HG03135 (cell line): ENCODE measurements around the gene ACSL6.

Experiments
- ATAC-seq: cut with Tn5 transposase; IDR thresholded peaks from one replicate; pipeline ENCODE4 v1.9.1; 2021; ENCODE audit warnings: mild to moderate bottlenecking, moderate library complexity; ENCODE audit not compliant: unreplicated experiment

Gene ACSL6, protein sequence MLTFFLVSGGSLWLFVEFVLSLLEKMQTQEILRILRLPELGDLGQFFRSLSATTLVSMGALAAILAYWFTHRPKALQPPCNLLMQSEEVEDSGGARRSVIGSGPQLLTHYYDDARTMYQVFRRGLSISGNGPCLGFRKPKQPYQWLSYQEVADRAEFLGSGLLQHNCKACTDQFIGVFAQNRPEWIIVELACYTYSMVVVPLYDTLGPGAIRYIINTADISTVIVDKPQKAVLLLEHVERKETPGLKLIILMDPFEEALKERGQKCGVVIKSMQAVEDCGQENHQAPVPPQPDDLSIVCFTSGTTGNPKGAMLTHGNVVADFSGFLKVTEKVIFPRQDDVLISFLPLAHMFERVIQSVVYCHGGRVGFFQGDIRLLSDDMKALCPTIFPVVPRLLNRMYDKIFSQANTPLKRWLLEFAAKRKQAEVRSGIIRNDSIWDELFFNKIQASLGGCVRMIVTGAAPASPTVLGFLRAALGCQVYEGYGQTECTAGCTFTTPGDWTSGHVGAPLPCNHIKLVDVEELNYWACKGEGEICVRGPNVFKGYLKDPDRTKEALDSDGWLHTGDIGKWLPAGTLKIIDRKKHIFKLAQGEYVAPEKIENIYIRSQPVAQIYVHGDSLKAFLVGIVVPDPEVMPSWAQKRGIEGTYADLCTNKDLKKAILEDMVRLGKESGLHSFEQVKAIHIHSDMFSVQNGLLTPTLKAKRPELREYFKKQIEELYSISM

DNA sequence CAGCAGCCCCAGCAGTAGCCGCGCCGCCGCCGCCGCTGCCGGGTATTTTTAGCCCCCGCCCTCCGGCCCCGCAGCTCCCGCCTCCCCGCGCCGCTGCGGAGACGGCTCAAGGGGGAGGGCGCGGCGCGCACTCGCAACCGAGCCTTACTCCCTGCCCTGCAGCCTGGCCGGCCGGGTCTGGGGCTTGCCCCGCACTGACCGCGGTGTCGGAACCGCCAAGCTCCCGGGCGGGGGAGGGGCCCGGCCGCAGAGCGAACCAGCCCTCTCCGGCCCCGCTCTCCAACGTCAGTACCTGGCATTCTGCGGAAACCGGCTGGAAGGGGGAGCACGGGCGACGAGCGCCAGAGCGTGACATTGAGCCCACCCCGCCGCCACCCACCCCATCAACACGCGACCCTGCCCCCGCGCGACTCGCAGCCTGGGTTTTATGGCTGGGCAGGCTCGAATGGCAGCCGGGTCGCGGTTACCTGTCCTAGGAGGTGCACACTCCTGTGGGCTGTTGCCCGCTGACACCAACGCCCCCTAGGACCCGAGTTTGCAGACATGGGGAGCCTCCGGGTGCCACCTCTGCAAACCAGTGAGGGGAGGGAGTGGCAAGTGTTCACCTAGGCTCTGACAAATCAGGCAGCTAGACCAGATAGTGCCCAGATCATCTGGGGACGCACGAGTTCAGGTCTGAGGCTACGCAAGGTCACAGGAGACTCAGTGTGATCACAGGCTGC, at the start of gene ACSL6:
ACSL6 (minus strand) TSS at position 37 of the 722 bp plus-strand sequence. CDS start 105 bp downstream, outside the sequence.
- ATAC-seq: no peak

DNA sequence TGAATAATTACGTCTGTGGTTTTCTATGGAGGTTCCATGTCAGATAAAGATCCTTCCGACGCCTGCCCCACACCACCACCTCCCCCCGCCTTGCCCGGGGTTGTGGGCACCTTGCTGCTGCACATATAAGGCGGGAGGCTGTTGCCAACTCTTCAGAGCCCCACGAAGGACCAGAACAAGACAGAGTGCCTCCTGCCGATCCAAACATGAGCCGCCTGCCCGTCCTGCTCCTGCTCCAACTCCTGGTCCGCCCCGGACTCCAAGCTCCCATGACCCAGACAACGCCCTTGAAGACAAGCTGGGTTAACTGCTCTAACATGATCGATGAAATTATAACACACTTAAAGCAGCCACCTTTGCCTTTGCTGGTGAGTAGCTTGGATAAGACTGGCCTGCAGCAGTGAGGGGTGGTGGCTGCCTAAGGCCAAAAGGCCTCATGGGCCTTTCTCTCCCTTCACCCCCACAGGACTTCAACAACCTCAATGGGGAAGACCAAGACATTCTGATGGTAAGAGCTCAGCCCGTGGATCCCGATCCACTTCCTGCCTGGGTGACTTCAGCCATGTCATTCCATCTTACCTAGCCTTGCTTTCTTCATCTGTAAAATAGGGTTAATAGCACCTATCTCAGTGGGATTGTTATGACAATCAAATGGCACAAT, 49.2 kb upstream of the ACSL6 start, which contains the start of gene IL3:
IL3 (plus strand) TSS at position 155 of the 661 bp plus-strand sequence; CDS start at position 207, 52 bp downstream.
- ATAC-seq: no peak

DNA sequence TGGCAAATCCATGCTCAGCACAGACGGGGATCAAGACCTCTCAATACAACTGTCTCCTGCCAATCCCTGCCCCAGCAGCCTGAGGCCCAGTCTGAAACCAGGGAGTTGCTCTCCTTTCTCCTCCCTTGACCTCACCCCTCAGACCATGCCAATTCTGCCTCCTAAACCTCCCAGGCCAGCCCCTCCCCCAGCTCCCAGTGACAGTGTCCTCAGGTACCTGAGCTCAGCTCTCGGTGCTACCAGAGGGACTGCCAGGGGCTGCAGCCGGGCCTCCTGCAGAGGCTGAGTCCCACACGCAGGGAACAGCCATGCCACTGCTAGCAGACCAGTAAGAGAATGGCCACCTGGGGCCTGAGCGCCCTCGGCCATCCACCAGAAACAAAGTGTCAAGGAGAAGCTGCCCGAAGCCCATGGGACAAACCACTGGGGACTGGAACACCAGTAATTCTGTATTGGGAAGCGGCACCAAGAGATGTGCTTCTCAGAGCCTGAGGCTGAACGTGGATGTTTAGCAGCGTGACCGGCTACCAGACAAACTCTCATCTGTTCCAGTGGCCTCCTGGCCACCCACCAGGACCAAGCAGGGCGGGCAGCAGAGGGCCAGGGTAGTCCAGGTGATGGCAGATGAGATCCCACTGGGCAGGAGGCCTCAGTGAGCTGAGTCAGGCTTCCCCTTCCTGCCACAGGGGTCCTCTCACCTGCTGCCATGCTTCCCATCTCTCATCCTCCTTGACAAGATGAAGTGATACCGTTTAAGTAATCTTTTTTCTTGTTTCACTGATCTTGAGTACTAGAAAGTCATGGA, 48.4 kb upstream of the ACSL6 start:
- no peak for ATAC-seq

DNA sequence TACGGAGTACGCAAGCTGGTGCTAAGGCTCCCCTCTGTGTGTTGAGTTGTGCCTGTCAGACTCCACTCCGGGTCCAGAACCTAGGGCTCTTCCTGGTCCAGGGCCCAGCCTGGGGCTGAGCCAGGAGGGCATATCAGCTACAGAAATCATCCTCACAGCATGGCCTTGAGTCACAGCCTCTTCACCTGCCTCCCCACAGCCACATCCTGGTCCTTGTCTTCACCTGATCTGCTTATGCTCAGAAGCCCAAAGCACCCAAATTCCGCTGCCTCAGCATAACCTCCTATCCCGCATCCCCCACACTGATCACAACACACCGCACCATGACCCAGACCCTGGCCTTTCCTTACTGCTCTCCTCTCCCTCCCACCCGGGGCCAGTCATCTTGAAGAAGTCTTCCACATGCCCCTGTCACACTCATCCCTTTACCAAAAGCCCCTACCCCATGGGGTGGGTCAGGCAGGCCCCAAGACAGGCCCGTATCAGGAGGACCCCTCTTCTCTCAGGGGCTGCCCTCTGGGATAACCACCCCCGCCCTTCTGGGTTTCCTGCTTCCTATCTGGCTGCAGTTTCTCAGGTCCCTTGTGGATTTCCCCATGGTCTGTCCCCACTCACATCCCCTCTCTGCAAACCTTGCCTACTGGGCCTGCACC, 47.7 kb upstream of the ACSL6 start:
- ATAC-seq: no peak

DNA sequence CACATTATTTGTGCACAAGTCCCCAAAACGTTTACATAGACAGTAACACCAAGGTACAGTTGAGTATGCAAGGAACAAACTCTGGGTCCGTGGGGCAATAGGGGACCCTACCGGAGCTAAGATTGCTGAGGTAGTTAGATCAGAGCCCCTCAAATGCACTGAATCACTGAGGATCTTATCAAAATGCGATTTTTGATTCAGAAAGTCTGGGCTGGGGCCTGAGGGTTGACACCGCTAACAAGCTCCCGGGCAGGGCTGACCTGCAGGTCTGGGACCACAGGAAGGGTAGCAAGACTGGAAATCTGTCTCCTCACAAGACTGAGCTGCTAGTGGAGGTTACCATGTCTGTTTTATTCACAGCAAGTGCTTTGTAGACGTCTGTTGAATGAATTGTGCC, 47.2 kb upstream of the ACSL6 start:
- ATAC-seq: no peak

DNA sequence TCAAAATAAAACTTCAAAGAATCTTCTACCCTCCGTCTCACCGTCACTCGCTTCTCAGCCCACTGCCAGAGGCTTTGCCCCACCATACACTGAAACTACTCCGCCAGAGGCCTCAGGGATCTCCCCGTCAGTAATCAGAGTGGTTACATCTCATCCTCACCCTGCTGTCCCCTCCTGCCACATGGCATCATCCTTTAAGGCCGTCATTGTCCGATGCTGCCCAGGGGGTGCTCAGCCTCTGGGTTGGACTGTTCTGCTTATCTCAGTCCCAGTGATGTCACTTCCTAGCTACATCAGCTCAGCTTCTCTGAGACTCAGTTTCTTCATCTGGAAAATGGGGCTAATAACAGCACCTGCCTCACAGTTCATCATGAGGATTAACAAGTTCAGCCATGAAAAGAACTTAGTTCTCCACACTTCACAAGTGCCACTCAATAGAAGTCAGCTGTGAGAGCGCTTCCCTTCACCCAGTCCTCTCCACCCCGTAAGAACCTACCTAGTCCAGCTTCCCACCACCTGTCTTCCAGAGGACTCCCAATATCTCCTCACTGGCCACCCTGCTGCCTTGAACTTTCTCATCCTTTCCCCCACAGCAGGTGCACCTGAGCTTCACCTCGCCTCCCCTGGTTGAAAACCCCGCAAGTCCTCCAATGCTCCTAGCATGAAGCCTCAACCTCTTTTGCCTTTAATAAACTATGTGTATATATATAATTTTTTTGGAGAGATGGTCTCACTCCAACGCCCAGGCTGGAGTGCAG, 46.2 kb upstream of the ACSL6 start:
- ATAC-seq: no peak

DNA sequence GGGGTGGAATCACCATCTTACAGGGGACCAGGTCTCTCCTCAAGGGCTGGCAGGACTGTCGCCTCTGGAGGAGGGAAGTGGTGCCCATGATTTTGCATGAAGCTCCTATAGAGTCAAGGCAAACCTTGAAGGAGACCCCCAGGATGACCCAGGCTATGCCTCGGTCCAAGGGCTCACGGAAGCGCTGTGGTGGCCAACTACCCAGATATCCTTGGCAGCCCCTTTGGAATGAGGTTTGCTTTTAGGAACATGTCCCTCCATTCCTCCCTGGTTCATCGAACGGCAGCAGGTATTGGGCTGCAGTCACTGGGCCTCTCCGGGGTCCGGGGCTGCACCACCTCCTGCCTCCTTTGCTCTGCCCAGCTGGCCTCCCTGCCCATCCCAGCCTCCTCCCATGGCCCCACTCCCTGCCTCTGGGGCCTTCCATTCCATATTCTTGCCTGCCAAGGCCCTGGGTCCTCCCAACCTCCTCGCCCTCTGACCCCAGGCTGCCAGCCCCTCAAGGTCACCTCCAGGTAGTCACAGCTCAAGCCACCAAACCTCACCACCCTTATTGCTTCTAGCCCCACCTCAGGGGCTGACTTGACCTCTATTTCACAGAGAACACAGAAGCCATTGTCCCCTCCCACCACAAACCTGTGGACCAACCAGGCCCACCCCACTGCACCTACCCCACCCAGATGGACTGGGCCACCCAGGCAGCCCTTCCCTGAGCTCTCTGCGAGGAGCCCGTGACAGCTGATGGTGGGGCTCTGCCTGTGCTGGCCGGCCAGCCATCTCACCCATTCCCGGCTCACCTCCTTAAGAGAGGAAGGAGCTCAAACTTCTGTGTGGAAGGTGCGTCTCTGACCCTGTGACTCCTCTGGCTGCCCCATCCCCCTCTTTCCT, 45.4 kb upstream of the ACSL6 start:
- ATAC-seq: no peak

DNA sequence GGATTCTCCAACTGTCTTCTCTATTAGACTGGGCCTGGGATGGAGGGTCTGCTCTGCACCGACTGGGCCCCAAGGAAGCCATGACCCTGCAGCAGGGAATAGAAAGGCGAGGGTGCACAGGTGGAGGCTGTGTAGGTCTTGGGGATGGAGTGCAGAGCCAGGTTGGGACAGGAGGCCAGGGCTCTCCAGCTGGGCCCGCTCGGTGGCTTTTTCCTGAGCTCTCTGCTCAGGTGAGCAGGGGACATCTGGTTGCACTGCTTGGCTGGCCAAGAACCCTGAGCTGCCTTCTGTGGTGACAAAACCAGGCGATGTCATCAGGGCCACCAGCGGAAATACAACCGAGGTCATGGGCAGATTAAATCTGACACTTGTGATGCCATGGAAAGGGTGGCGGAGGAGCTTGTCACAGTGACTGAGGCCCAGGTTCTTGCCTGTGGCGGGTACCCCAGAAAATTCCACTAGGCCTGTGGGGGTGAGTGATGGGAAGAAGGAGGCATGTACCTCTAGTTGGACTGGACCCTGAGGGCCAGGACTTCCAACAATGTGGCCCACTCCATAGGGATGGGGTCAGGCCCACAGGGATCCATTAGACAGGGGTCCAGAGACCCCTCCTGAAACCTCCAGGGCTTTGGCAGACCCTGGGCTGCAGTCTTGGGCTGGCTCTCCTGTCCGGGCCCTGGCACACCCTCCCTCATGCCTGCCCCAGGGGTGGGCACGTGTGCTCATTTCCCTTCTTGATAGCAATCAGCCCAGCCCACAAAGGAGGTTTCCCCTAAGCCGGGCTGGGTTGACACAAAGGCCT, 44.6 kb upstream of the ACSL6 start:
- ATAC-seq: no peak

DNA sequence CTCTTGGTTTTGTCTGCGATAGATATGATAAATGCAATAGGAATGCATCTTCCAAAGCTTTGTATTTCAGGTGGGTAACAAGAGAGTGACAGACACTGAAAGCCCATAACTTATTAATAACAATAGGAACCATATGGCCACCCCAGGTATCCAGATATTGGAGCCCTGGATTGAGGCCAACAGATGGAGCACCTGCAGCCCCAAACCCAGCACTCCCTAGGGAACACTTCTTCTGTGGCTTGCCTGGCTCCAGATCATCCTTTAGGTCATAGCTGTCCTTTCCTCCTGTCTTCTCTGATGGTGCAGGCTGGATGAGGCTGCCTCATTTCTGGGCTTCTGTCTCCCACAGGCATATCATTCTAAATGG, 44.0 kb upstream of the ACSL6 start:
- ATAC-seq: no peak

DNA sequence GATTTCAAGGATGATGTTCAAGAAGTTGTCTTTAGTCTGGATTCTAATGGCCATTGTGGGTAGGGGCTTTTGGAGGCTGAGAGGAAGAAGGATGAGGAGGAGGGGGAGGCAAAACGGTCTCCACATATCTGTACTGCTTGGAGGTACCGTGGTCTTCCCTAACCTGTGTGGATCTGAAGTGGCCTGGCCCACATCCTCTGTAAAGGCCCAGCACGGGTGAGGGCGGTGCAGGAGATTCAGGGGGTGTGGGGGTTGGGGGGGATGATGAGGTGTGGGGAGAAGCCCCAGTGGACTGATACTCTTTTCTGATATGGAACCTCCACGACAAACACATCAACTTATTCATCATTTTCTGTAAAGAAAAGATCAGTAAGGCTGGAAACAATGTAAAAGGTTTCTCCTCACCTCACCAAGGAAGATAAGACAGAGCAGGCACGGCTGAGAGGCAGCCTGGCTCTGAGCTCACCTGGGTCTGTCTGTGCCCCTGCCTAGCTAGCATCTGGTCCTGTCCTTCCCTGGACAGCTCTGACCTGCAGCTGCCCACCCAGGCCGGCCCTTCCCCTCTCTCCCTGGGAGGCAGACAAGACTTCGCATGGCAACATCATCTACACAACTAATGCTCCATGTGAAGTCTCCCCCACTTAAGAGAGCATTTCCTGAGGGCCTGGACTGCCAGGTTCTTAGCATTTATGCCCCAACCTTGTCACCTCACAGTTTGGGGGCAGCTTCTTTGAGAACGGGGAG, 43.4 kb upstream of the ACSL6 start:
- no peak for ATAC-seq

DNA sequence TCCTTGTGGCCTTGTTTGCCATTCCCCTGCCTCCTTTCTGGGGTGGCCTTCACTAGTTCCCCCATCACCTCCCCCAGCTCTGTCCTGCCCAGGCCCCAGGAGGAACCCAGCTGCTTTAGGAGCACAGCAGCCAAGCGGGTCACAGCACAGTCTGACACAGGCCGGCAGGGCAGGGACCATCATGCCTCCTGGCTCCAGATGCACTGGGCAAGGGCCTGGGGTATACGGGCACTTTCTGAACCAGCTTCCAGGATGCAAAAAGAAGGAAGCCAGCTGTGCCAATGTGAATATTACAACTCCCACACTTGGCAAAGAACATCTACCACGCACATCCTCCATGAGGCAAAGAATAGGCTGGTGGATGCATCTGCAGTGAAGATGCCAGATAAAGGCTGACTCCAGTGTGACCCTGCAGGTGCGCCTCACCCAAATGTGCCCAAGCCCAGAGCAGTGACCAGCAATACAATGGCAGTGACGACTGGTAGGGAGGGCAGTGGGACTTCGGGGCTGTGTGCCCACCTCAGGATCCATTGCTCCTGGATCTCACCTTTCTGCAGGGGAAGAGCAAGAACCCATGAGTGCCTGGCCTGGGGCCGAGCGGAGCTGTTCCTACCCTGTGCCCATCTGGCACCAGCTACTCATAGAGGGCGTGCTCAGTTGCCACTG, 42.7 kb upstream of the ACSL6 start:
- no peak for ATAC-seq

DNA sequence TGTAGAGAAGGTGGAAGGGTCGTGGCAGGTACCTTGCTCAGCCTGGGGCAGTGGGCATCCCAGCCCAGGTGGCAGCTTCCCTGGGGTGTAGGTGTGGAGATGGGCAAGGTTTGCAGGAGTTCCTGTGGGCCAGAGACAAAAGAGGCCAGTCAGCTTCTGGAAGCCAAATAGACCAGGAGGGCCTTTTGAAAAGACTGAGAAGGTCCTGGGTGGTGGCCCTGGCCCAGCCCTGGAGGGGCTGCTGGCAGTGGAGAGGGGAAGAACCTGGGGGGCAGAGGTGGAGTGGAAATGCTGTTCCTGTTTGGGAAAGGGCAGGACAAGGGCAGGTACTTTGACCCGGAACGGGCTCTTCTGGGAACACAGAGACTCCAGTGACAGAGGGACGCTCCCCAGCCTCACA, 42.0 kb upstream of the ACSL6 start:
- no peak for ATAC-seq

DNA sequence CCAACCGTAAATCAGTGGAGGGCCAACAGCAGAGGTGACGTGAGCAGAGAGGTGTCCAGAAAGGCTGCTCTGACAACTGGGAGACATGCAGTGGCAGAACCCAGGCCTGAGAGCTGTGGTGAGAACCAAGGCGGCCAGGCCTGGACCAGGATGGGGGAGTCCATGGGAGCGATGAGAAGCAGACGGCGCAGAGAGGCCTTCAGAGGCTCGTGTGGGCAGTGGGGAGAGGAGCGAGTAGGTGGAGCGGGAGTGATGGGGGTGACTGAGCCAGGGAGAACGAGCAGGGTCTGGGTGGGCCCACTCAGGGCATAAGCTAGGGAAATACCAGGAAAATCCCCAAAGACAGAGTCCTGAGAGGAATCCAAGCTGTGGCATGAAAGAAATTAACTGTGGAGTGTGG, 41.1 kb upstream of the ACSL6 start:
- ATAC-seq: no peak

DNA sequence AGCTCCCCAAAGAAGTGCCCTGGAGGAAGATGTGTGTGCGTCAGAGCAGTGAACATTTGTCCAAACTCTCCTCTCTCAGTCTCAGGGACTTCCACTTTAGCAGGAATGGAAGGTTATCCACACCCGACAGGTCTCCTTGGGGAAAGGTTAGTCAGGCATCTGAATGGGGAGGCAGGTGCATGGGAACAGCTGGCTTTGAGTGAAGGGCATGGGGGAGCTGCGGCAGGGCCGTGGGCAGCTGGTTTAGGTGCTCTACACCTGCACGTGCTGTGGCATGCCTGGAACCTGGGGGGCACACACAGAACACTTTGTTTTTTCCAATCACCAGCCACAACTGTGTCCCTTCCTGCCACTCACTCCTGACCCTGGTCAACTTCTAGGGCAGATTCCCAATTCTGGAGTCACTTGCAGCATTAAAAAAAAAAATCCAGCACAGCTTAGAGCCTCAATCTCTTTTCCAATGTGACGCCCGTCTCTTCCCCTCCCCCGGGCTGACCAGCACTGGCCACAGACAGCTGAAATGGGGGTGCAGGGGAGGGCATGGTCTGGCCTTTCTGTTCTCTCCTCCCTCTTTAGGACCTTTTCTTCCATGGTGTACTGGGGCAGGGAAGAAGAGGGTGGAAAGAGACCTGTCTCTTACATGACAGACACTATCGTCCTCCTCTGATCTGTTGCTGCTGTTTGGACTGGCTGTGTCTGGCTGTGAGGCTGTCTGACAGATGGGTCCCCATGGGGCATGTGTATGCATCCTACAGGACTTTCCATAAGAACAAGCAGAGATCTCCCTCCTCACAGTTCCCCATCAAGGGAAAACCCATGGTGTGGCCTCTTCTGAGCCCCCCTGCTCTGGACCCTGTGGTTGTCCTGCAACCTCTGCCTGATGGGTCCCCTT, 39.4 kb upstream of the ACSL6 start:
- ATAC-seq: no peak

DNA sequence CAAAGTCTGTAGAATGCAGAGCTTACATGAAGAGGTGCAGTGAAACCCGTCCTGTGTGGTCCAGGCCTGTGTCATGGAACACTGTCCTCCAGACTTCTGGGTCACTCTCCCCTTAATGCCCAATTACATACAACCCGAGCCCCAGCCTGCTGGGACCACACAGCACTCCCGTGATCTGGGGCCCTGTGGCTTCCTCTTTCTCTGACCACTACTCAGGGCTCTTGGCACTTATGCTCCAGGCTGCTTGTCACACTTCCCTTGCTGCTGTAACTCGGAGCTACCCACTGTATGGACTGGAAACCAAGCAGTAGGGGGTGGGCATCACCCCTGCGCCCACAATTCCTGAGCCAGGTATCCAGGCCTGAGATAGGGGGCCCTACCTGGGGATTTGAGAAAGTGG, 38.7 kb upstream of the ACSL6 start:
- ATAC-seq: no peak
